Esophagus muscularis mucosa (tissue), 4 donors: ENCODE data around the gene CXXC1. TPM values are rescaled to one million over a fixed set of nuclear protein-coding genes. Genes with fewer than 3 reads are reported as not detected.

Source experiments
- DNase-seq: peaks from one replicate; pipeline ENCODE4 v3.0.0-alpha.2; 2017; ENCODE audit errors: extremely low spot score
- H3K27ac ChIP-seq, 4 donors: fragments of 200-600 bp; sonication (generic); replicated peaks in 1 of 4; 1 replicate in 3 of 4; 2 replicates in 1 of 4; pipeline ENCODE4 v1.5.1; 2016 to 2019; ENCODE audit warnings: mild to moderate bottlenecking in 1 of 4
- H3K27me3 ChIP-seq, 4 donors: fragments of 200-600 bp; sonication (generic); one replicate each; pipeline versions ENCODE4 v1.5.1 to v1.6.0; 2016 to 2019
- H3K36me3 ChIP-seq, 4 donors: fragments of 200-600 bp; sonication (generic); one replicate each; pipeline ENCODE4 v1.5.1; 2016 to 2019
- H3K4me1 ChIP-seq, 4 donors: fragments of 200-600 bp; sonication (generic); one replicate each; pipeline ENCODE4 v1.5.1; 2016 to 2019
- H3K4me3 ChIP-seq, 4 donors: fragments of 200-600 bp; sonication (generic); 1 replicate in 2 of 4; 2 replicates in 2 of 4; pipeline ENCODE4 v1.5.1; 2016 to 2019; ENCODE audit warnings: mild to moderate bottlenecking in 4 of 4, moderate library complexity in 1 of 4
- H3K9me3 ChIP-seq, 4 donors: fragments of 200-600 bp; sonication (generic); 1 replicate in 3 of 4; 2 replicates in 1 of 4; pipeline ENCODE4 v1.5.1; 2016 to 2019
- EP300 ChIP-seq: sonication (generic); formaldehyde crosslinking; IDR thresholded peaks from one replicate; pipeline ENCODE4 v1.6.1; 2017; ENCODE audit warnings: antibody characterized with exemption
- POLR2A ChIP-seq: fragments of 450-650 bp; IDR thresholded peaks from one replicate; pipeline ENCODE4 v1.6.1; 2017; ENCODE audit warnings: antibody characterized with exemption, moderate library complexity, mild to moderate bottlenecking, low read depth
- POLR2AphosphoS5 ChIP-seq, 2 donors: sonication (generic); formaldehyde crosslinking; IDR thresholded peaks; one replicate each; pipeline ENCODE4 v1.6.1; 2017; ENCODE audit warnings: antibody characterized with exemption in 2 of 2
- WGBS: methylation state at CpG from one replicate; pipeline ENCODE4 v1.1.5; 2018; 5-methylcytosine and 5-hydroxymethylcytosine counted together
- intact Hi-C: fragments of 100-400 bp; cut with DNase I; formaldehyde crosslinking; loops from one replicate; pipeline ENCODE4 v1.15.1; 2023
- total RNA-seq, 4 donors: library from RNA; depleted of rRNA; stranded (reverse); fragments of >200 nt; gene quantifications; one replicate each; pipeline versions ENCODE4 v1.1.0 to v1.2.1, GENCODE V29; 2016
- TF ChIP-seq, protein P1 (sequence below), 3 experiments: fragments of 200-600 bp in 2 of 3; fragments of 450-650 bp in 1 of 3; sonication (generic) in 2 of 3; IDR thresholded peaks; one replicate each; pipeline ENCODE4 v1.5.1; 2017 to 2019; ENCODE audit warnings: antibody characterized with exemption in 3 of 3, mild to moderate bottlenecking in 2 of 3, moderate library complexity in 1 of 3

Gene CXXC1
- total RNA-seq, 4 donors from 2014 or later = 38.6 to 58.1 (median 49.2) TPM

DNA sequence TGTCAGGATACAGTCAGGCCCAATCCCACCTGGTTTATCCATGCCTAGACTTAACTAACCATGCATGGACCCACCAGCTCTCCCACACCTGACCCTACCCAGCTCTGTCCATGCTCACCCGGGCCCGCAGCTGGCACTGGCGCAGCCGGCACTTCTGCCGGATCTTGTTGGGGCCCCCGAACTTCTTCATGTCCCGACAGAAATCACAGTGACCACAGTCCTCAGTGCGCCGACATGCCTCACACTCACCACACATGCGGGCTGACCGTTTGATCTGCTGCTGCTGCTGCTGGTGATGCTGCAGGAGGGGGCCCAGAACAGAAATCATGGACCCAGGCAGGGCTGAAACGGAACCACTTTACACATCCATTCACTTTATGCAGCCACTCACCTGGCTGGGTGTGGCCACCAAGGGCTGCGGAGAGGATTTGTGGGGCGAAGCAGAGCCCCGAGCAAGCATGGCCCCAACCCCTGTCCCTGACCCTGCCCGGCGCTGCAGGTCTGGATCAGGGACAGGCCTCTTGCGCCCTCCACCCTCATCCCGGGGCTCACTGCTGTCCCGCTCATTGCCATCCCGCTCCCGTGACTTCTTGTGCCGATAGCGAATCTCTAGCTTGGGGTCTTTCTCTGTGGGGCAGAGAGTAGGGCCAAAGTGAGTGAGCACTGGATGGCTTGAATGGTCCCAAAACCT is 1.7 kb downstream of the CXXC1 start:
- TF ChIP-seq POLR2AphosphoS5 (IDR thresholded peaks at IDR 0.05) (no peak), POLR2A (no peak), EP300 (no peak)
- TF ChIP-seq, protein P1, sequence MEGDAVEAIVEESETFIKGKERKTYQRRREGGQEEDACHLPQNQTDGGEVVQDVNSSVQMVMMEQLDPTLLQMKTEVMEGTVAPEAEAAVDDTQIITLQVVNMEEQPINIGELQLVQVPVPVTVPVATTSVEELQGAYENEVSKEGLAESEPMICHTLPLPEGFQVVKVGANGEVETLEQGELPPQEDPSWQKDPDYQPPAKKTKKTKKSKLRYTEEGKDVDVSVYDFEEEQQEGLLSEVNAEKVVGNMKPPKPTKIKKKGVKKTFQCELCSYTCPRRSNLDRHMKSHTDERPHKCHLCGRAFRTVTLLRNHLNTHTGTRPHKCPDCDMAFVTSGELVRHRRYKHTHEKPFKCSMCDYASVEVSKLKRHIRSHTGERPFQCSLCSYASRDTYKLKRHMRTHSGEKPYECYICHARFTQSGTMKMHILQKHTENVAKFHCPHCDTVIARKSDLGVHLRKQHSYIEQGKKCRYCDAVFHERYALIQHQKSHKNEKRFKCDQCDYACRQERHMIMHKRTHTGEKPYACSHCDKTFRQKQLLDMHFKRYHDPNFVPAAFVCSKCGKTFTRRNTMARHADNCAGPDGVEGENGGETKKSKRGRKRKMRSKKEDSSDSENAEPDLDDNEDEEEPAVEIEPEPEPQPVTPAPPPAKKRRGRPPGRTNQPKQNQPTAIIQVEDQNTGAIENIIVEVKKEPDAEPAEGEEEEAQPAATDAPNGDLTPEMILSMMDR (IDR thresholded peaks at IDR 0.05) = no peak
- WGBS = 93% methylated on average over 14 of the region's 24 CpGs
- Histone ChIP-seq H3K9me3 (no peaks in the 10 kb centered on the region), H3K36me3 (peaks cover 8 to 38% (median 34%) of the 10 kb centered on the region in 4 donors), H3K27me3 (no peaks in the 10 kb centered on the region), H3K4me3 (no peak overlapping the region), H3K4me1 (peaks cover 12 to 29% (median 27%) of the 10 kb centered on the region in 4 donors), H3K27ac (peak overlapping the region in 2 of 4 donors; percentile 87 to 88)
- intact Hi-C loops = loop anchor here (10.0 kb wide), 4 partner anchors 471 to 909 kb away; partner anchors contain the start of genes ACAA2, ME2, MEX3C and RPL17
- DNase-seq = no peak

DNA sequence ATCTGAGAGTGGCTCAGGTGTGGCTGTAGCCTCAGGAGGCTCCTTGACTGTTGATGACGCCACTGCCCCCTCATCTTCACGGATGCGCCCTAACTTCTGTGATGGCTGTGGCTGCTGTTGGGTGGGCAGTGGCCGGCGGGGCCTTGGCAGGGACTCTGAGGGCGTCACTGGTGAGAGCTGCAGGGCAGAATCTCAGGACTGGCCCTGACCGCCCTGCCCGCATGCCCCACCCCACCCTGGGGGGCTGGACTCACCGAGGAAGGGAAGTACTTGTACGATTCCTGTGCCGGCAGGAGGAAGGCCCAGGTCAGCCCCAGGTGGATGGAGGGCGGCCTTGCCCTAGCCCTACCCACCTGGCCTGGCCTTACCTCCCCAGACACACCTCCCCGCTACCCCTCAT is 2.4 kb downstream of the CXXC1 start:
- Histone ChIP-seq H3K4me1 (peaks cover 19 to 36% (median 34%) of the 10 kb centered on the region in 4 donors), H3K4me3 (no peak overlapping the region), H3K27ac (no peak overlapping the region), H3K36me3 (peaks cover 8 to 38% (median 34%) of the 10 kb centered on the region in 4 donors), H3K27me3 (no peaks in the 10 kb centered on the region), H3K9me3 (no peaks in the 10 kb centered on the region)
- no CpG with 5 or more reads among the region's 13 CpGs for WGBS
- DNase-seq = no peak
- intact Hi-C loops = loop anchor here (10.0 kb wide), 4 partner anchors 470 to 910 kb away; partner anchors contain the start of genes ACAA2, ME2, MEX3C and RPL17
- no peak for TF ChIP-seq EP300
- TF ChIP-seq, protein P1 (IDR thresholded peaks at IDR 0.05) = no peak
- no peak for TF ChIP-seq POLR2A
- TF ChIP-seq POLR2AphosphoS5 (IDR thresholded peaks at IDR 0.05) = no peak

DNA sequence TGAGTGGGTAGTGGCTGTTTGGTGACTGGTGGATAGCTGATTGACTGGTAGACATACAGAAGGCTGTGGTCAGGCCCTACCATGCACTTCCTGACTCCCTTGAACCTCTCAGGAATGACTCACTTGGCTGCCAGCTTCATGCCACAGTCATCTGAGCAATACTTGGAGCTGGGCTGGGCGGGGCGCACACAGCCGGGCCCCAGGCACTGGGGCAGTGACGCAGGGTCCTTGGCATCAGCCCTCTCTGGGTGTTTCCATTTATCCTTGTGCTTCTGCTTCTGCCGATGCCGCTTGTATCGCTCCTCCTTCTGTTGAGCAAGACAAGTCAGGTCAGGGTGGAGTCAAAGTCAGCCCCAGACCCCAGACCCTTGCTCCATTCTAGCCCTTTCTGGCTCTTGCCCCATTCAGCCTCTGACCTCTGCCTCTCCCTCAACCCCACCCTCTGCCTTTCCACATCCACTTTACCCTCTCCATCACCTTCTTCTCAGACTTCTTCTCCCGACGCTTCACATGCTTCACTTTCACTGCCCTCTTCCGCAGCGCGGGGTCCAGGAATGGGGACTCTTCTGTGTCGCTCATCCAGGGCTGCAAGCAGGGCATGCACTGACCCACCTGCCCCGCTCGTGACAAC is 3.1 kb downstream of the CXXC1 start:
- intact Hi-C loops = loop anchor here (10.0 kb wide), 4 partner anchors 470 to 910 kb away; partner anchors contain the start of genes ACAA2, ME2, MEX3C and RPL17
- WGBS = 96% methylated on average over 11 of the region's 15 CpGs
- TF ChIP-seq POLR2A (no peak), POLR2AphosphoS5 (IDR thresholded peaks at IDR 0.05) (no peak), EP300 (no peak)
- TF ChIP-seq, protein P1 (IDR thresholded peaks at IDR 0.05) = no peak

DNA sequence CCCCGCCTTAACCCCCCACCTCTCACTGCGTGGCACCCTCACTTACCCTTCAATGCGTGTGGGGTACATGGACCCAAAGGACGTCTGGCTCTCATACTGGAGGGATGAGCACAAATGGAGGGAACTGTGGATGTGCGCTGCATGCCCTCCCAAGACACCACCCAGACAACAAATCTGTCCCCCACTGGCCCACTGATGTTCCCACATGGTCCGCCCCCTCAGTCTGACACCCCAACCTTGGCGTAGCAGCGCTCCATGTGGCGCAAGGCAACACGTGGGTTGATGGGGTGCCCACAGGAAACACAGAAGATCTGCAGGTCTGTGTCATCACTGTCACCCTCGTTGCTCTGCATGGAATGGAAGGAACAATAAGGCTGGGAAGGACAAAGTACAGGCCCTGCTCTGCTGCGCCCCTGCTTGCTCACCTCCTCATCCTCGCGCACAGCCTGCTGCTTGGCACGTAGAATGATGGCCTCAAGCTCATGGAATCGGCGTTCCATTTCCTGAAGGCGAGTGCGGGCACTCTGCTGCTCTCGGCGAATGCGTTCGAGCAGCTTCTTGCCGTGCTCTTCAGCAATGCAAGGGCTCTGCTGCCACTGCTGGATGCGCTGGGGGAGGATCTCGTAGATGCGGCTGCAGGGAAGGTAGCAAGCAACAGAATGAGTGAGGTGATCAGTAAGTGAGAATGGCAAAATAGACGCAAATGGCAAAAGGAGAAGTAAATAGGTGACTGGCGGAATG is 3.9 kb downstream of the CXXC1 start:
- Histone ChIP-seq H3K9me3 (no peaks in the 10 kb centered on the region), H3K27me3 (no peaks in the 10 kb centered on the region), H3K4me1 (peaks cover 29 to 50% (median 48%) of the 10 kb centered on the region in 4 donors), H3K27ac (no peak overlapping the region), H3K4me3 (no peak overlapping the region), H3K36me3 (peaks cover 8 to 50% (median 41%) of the 10 kb centered on the region in 4 donors)
- TF ChIP-seq, protein P1 (IDR thresholded peaks at IDR 0.05) = no peak
- TF ChIP-seq EP300 = no peak
- no peak for TF ChIP-seq POLR2AphosphoS5 (IDR thresholded peaks at IDR 0.05)
- TF ChIP-seq POLR2A = no peak
- 94% methylated on average over 23 of the region's 29 CpGs for WGBS
- no peak for DNase-seq
- intact Hi-C loops = loop anchor here (10.0 kb wide), 4 partner anchors 469 to 911 kb away; partner anchors contain the start of genes ACAA2, ME2, MEX3C and RPL17

More for the DNA sequence above, 3.1 kb downstream of the CXXC1 start:
- H3K36me3 ChIP-seq = peaks cover 8 to 44% (median 36%) of the 10 kb centered on the region in 4 donors
- no peak for DNase-seq
- H3K27me3 ChIP-seq = no peaks in the 10 kb centered on the region
- peaks cover 26 to 43% (median 41%) of the 10 kb centered on the region in 4 donors for H3K4me1 ChIP-seq
- no peak overlapping the region for H3K27ac ChIP-seq
- H3K4me3 ChIP-seq = no peak overlapping the region
- H3K9me3 ChIP-seq = no peaks in the 10 kb centered on the region
